ENCODE data around the gene RNF11. TPM values are rescaled to one million over a fixed set of nuclear protein-coding genes. Genes with fewer than 3 reads are reported as not detected.
"Not testable (repeated sequence)": the region's sequence is repeated elsewhere in the genome, so short reads cannot be mapped to it uniquely, and the experiment has no call there.

The RNF11 gene
- total RNA-seq, 1 experiment from 2014 or later: 145 TPM

GRCh38 chr1:51218570-51218969 lies 17.5 kb upstream of the RNF11 start:
- Histone ChIP-seq H3K4me1 (0 out of 2 replicates have a peak, but pooled peaks cover 3% of the 10 kb centered on the region), H3K27me3 (no peaks in the 10 kb centered on the region), H3K4me3 (no peak overlapping the region), H3K27ac (no peak overlapping the region), H3K36me3 (no peaks in the 10 kb centered on the region), H3K9me3 (replicated peaks) (no peaks in the 10 kb centered on the region)
- no peak for DNase-seq

- DNase-seq: no peak
- no peaks in the 10 kb centered on the region for H3K27me3 ChIP-seq
- H3K36me3 ChIP-seq: no peaks in the 10 kb centered on the region
- no peak overlapping the region for H3K27ac ChIP-seq
- H3K4me3 ChIP-seq: no peak overlapping the region
- H3K9me3 ChIP-seq (replicated peaks): no peaks in the 10 kb centered on the region
- H3K4me1 ChIP-seq: 0 out of 2 replicates have a peak, but pooled peaks cover 3% of the 10 kb centered on the region
Observed at GRCh38 chr1:51219022-51219421, 17.1 kb upstream of the RNF11 start.

GRCh38 chr1:51221529-51221928 lies 14.5 kb upstream of the RNF11 start:
- not testable (repeated sequence) for H3K4me3 ChIP-seq; H3K4me1 ChIP-seq; H3K9me3 ChIP-seq (replicated peaks); DNase-seq; H3K36me3 ChIP-seq; H3K27me3 ChIP-seq; H3K27ac ChIP-seq

- Histone ChIP-seq H3K9me3 (replicated peaks) (no peaks in the 10 kb centered on the region), H3K4me1 (peaks cover 7% of the 10 kb centered on the region), H3K4me3 (no peak overlapping the region), H3K36me3 (no peaks in the 10 kb centered on the region), H3K27me3 (no peaks in the 10 kb centered on the region), H3K27ac (no peak overlapping the region)
- no peak for DNase-seq
Observed at GRCh38 chr1:51222136-51222787, 13.8 kb upstream of the RNF11 start.

GRCh38 chr1:51222809-51223208 lies 13.3 kb upstream of the RNF11 start:
- Histone ChIP-seq H3K4me1 (peaks cover 8% of the 10 kb centered on the region), H3K27ac (no peak overlapping the region), H3K27me3 (no peaks in the 10 kb centered on the region), H3K4me3 (no peak overlapping the region), H3K9me3 (replicated peaks) (no peaks in the 10 kb centered on the region), H3K36me3 (no peaks in the 10 kb centered on the region)
- no peak for DNase-seq

GRCh38 chr1:51224255-51224654 lies 11.8 kb upstream of the RNF11 start:
- peaks cover 17% of the 10 kb centered on the region for H3K4me1 ChIP-seq
- H3K27ac ChIP-seq: no peak overlapping the region
- H3K27me3 ChIP-seq: no peaks in the 10 kb centered on the region
- DNase-seq: no peak
- no peaks in the 10 kb centered on the region for H3K36me3 ChIP-seq
- no peak overlapping the region for H3K4me3 ChIP-seq
- no peaks in the 10 kb centered on the region for H3K9me3 ChIP-seq (replicated peaks)

GRCh38 chr1:51227231-51227960 lies 8.7 kb upstream of the RNF11 start:
- peak; percentile 91 to 98 for DNase-seq
- peak overlapping the region; percentile 98 for H3K27ac ChIP-seq
- not testable (repeated sequence) for H3K27me3 ChIP-seq; H3K9me3 ChIP-seq (replicated peaks); H3K36me3 ChIP-seq
- peak overlapping the region; percentile 58 for H3K4me3 ChIP-seq
- H3K4me1 ChIP-seq: peaks cover 22% of the 10 kb centered on the region

GRCh38 chr1:51228471-51228870 lies 7.6 kb upstream of the RNF11 start:
- peaks cover 22% of the 10 kb centered on the region for H3K4me1 ChIP-seq
- H3K4me3 ChIP-seq: peak overlapping the region; percentile 58
- H3K9me3 ChIP-seq (replicated peaks); H3K36me3 ChIP-seq; H3K27me3 ChIP-seq: not testable (repeated sequence)
- DNase-seq: peak; percentile 81 to 82
- peak overlapping the region; percentile 98 for H3K27ac ChIP-seq

GRCh38 chr1:51230501-51231078 lies 5.5 kb upstream of the RNF11 start:
- no peak overlapping the region for H3K4me3 ChIP-seq
- H3K4me1 ChIP-seq: peaks cover 34% of the 10 kb centered on the region
- no peak overlapping the region for H3K27ac ChIP-seq
- H3K9me3 ChIP-seq (replicated peaks): no peaks in the 10 kb centered on the region
- DNase-seq: no peak
- H3K27me3 ChIP-seq: no peaks in the 10 kb centered on the region
- H3K36me3 ChIP-seq: no peaks in the 10 kb centered on the region

GRCh38 chr1:51231120-51231519 lies 5.0 kb upstream of the RNF11 start:
- no peak overlapping the region for H3K4me3 ChIP-seq
- no peak overlapping the region for H3K27ac ChIP-seq
- H3K4me1 ChIP-seq: peaks cover 34% of the 10 kb centered on the region
- H3K9me3 ChIP-seq (replicated peaks): no peaks in the 10 kb centered on the region
- DNase-seq: no peak
- no peaks in the 10 kb centered on the region for H3K36me3 ChIP-seq
- H3K27me3 ChIP-seq: no peaks in the 10 kb centered on the region

GRCh38 chr1:51231896-51232295 lies 4.2 kb upstream of the RNF11 start:
- no peaks in the 10 kb centered on the region for H3K9me3 ChIP-seq (replicated peaks)
- H3K4me1 ChIP-seq: peaks cover 31% of the 10 kb centered on the region
- no peak overlapping the region for H3K4me3 ChIP-seq
- no peaks in the 10 kb centered on the region for H3K36me3 ChIP-seq
- H3K27ac ChIP-seq: no peak overlapping the region
- no peaks in the 10 kb centered on the region for H3K27me3 ChIP-seq
- no peak for DNase-seq

GRCh38 chr1:51234236-51234635 lies 1.8 kb upstream of the RNF11 start:
- H3K27ac ChIP-seq; H3K9me3 ChIP-seq (replicated peaks); H3K27me3 ChIP-seq; H3K36me3 ChIP-seq; H3K4me3 ChIP-seq; DNase-seq: not testable (repeated sequence)
- H3K4me1 ChIP-seq: peaks cover 24% of the 10 kb centered on the region

GRCh38 chr1:51234721-51235425 lies 1.2 kb upstream of the RNF11 start:
- Histone ChIP-seq H3K27ac (peak overlapping the region; percentile 95), H3K4me1 (peaks cover 17% of the 10 kb centered on the region), H3K4me3 (peak overlapping the region; percentile 98), H3K27me3 (no peaks in the 10 kb centered on the region), H3K9me3 (replicated peaks) (no peaks in the 10 kb centered on the region), H3K36me3 (peaks cover 6% of the 10 kb centered on the region)
- DNase-seq: peak; percentile 79 to 89

- Histone ChIP-seq H3K36me3 (peaks cover 7% of the 10 kb centered on the region), H3K9me3 (replicated peaks) (no peaks in the 10 kb centered on the region), H3K4me3 (peak overlapping the region; percentile 98), H3K27me3 (no peaks in the 10 kb centered on the region), H3K27ac (peak overlapping the region; percentile 95), H3K4me1 (peaks cover 15% of the 10 kb centered on the region)
- DNase-seq: peak; percentile 59 to 62
Observed at GRCh38 chr1:51236531-51237350, 668 bp downstream of the RNF11 start.

All from SJCRH30 (cell line).